A673 (cell line): Measurements from ENCODE around the gene SLC25A21. TPM values are rescaled to one million over a fixed set of nuclear protein-coding genes. Genes with fewer than 3 reads are reported as not detected.

Experiments
- BruUV-seq: library from RNA; stranded (reverse); fragments of 400-500 nt; replicated peaks from 2 replicates; lab custom pipeline; 2021; lab: Mats Ljungman, UMichigan
- CTCF ChIA-PET: fragments of 300-600 bp; sonication (Branson Sonifier 250); formaldehyde crosslinking; loops from one replicate; lab custom pipeline; 2022; ENCODE audit warnings: antibody characterized with exemption; lab: Charles Lee
- POLR2A ChIA-PET: fragments of 300-600 bp; sonication (Branson Sonifier 250); formaldehyde crosslinking; loops from one replicate; lab custom pipeline; 2022; ENCODE audit warnings: antibody characterized with exemption; ENCODE audit not compliant: low non-redundant PET; lab: Charles Lee
- DNase-seq: peaks from one replicate; pipeline ENCODE4 v3.0.0-alpha.2; 2015; ENCODE audit warnings: low spot score
- H3K27ac ChIP-seq: fragments of 200-600 bp; sonication (generic); 2 replicates; pipeline ENCODE4 v1.5.1; 2016; ENCODE audit warnings: mixed run types, low read depth, mild to moderate bottlenecking, mixed read lengths, antibody characterized with exemption, low read length; ENCODE audit not compliant: poor library complexity, severe bottlenecking
- H3K27me3 ChIP-seq: fragments of 200-600 bp; sonication (generic); replicated peaks from 2 replicates; pipeline ENCODE4 v1.6.1; 2017; ENCODE audit warnings: mixed run types, low read depth, mild to moderate bottlenecking, mixed read lengths, antibody characterized with exemption, low read length; ENCODE audit not compliant: insufficient read depth, poor library complexity
- H3K36me3 ChIP-seq: fragments of 200-600 bp; sonication (generic); 2 replicates; pipeline ENCODE4 v1.6.1; 2016; ENCODE audit warnings: mixed run types, mild to moderate bottlenecking, mixed read lengths, antibody characterized with exemption, low read length; ENCODE audit not compliant: insufficient read depth, poor library complexity, severe bottlenecking
- H3K4me1 ChIP-seq: fragments of 200-600 bp; sonication (generic); 2 replicates; pipeline ENCODE4 v1.6.1; 2017; ENCODE audit warnings: mixed run types, mild to moderate bottlenecking, mixed read lengths, antibody characterized with exemption, low read length; ENCODE audit not compliant: insufficient read depth, poor library complexity, severe bottlenecking
- H3K4me3 ChIP-seq: fragments of 200-600 bp; sonication (generic); 2 replicates; pipeline ENCODE4 v1.5.1; 2016; ENCODE audit warnings: low read depth, mixed run types, mild to moderate bottlenecking, mixed read lengths, low read length; ENCODE audit not compliant: poor library complexity, severe bottlenecking
- H3K9me3 ChIP-seq: fragments of 200-600 bp; sonication (generic); 2 replicates; pipeline ENCODE4 v1.6.1; 2016; ENCODE audit warnings: mixed run types, low read depth, mild to moderate bottlenecking, mixed read lengths, antibody characterized with exemption, low read length; ENCODE audit not compliant: poor library complexity, severe bottlenecking
- EZH2 ChIP-seq: fragments of 200-600 bp; sonication (generic); IDR thresholded peaks from 2 replicates; pipeline ENCODE4 v1.6.1; 2017; ENCODE audit warnings: borderline replicate concordance, low read depth, mild to moderate bottlenecking, mixed read lengths, antibody characterized with exemption, low read length; ENCODE audit not compliant: poor library complexity, severe bottlenecking
- intact Hi-C: fragments of 100-400 bp; cut with micrococcal nuclease; formaldehyde crosslinking; loops from one replicate; pipeline ENCODE4 v1.10.0; 2022; ENCODE audit not compliant: unreplicated experiment
- total RNA-seq: library from RNA; stranded (reverse); gene quantifications from 2 replicates; pipeline ENCODE4 v1.2.3, GENCODE V29; 2021
- TF ChIP-seq, protein P1 (sequence below): fragments of 300-800, 200-600 bp; sonication (generic); conservative IDR thresholded peaks from 2 replicates; pipeline ENCODE4 v1.5.1; 2017; ENCODE audit warnings: low read depth, mild to moderate bottlenecking, antibody characterized with exemption, low read length, moderate library complexity, mixed read lengths

The SLC25A21 gene
- total RNA-seq, 1 experiment from 2014 or later = 4.7 TPM

DNA sequence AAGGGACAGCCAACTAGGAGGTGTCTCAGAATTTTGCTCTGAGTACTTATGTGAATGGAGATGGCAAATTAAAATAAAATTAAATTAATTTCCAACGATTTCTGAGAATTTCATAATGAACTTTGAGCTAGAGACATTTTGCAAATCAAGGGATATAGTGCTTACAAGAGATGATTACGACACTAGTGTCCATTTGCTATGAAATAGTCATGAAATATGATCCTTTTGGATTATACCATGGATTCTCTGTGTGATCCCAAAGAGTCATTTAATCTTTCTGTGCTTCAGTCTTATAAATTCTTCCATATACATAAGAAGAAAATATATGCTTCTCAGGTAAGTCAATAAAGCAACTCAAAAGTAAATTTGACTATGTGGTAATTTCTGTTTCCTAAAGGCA, 240.6 kb downstream of the SLC25A21 start:
- intact Hi-C loops = loop anchor here (5.0 kb wide), 1 partner anchor 186 kb away; no protein-coding TSS in a partner anchor
- Histone ChIP-seq H3K4me1 (peaks cover 48% of the 10 kb centered on the region), H3K27me3 (no peaks in the 10 kb centered on the region), H3K4me3 (no peak overlapping the region), H3K9me3 (no peaks in the 10 kb centered on the region), H3K27ac (no peak overlapping the region), H3K36me3 (no peaks in the 10 kb centered on the region)
- ChIA-PET CTCF (no interaction called here), POLR2A (no interaction called here)
- TF ChIP-seq, protein P1, sequence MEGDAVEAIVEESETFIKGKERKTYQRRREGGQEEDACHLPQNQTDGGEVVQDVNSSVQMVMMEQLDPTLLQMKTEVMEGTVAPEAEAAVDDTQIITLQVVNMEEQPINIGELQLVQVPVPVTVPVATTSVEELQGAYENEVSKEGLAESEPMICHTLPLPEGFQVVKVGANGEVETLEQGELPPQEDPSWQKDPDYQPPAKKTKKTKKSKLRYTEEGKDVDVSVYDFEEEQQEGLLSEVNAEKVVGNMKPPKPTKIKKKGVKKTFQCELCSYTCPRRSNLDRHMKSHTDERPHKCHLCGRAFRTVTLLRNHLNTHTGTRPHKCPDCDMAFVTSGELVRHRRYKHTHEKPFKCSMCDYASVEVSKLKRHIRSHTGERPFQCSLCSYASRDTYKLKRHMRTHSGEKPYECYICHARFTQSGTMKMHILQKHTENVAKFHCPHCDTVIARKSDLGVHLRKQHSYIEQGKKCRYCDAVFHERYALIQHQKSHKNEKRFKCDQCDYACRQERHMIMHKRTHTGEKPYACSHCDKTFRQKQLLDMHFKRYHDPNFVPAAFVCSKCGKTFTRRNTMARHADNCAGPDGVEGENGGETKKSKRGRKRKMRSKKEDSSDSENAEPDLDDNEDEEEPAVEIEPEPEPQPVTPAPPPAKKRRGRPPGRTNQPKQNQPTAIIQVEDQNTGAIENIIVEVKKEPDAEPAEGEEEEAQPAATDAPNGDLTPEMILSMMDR = no peak
- no peak for TF ChIP-seq EZH2
- DNase-seq = no peak
- BruUV-seq = no TSS peak

DNA sequence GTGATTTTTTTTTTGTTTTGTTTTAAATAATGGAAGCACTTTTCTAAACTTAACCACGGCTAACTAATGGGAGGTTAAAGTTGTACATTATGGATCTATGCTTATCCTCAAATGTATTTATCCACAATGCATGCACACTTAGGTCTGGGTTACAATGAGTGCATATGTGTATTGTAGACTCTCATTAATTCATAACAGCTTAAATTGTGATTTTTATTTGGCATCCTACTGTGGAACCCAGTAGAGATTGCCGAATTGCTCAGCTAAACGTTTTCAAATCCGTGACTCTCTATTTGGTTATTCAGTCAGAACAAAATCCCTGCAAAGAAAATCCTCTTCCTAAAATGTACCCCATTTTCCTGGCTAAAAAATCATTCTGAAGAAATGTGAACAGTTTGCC, 244.0 kb downstream of the SLC25A21 start:
- Histone ChIP-seq H3K9me3 (no peaks in the 10 kb centered on the region), H3K27me3 (no peaks in the 10 kb centered on the region), H3K27ac (no peak overlapping the region), H3K4me3 (no peak overlapping the region), H3K4me1 (peaks cover 23% of the 10 kb centered on the region), H3K36me3 (no peaks in the 10 kb centered on the region)
- peak; percentile 55 for DNase-seq
- intact Hi-C loops = no loop called here
- POLR2A ChIA-PET = no interaction called here
- TF ChIP-seq, protein P1 = no peak
- no peak for TF ChIP-seq EZH2
- BruUV-seq = no TSS peak
- CTCF ChIA-PET = no interaction called here

DNA sequence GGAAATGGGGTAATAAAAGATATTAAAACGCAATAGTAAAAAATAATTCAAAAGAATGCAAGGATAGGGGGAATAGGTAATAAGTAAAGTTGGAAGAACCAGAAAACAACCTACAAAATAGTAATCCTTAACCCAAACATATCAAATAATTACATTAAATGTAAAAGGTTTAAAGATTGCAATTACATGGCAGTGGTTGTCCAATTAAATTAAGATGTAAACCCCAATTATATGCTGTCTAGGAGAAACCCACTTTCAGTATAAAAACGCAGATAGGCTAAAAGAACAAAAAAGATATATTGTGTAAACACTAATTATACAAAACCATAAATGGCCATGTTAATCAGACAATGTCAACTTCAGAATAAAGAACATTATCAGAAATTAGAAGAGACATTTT, 247.3 kb downstream of the SLC25A21 start:
- DNase-seq = no peak
- Histone ChIP-seq H3K9me3 (no peaks in the 10 kb centered on the region), H3K4me1 (peaks cover 15% of the 10 kb centered on the region), H3K36me3 (no peaks in the 10 kb centered on the region), H3K27ac (no peak overlapping the region), H3K4me3 (no peak overlapping the region), H3K27me3 (no peaks in the 10 kb centered on the region)
- TF ChIP-seq EZH2 = no peak
- TF ChIP-seq, protein P1 = no peak
- CTCF ChIA-PET = no interaction called here
- POLR2A ChIA-PET = no interaction called here
- BruUV-seq = no TSS peak
- intact Hi-C loops = no loop called here
